Duodenal mucosa (tissue), 2 donors: ENCODE data around the gene ALX1.

ENCODE experiments used
- H3K27ac ChIP-seq: one replicate; pipeline ENCODE4 v1.7.0; 2013; ENCODE audit warnings: low read depth, low read length
- H3K27me3 ChIP-seq, 2 donors: one replicate each; pipeline ENCODE4 v1.7.0; 2013; ENCODE audit warnings: low read length in 2 of 2, control low read depth in 1 of 2; ENCODE audit not compliant: insufficient read depth in 2 of 2, control insufficient read depth in 1 of 2
- H3K36me3 ChIP-seq, 2 donors: one replicate each; pipeline ENCODE4 v1.7.0; 2013; ENCODE audit warnings: low read length in 2 of 2, control low read depth in 1 of 2; ENCODE audit not compliant: insufficient read depth in 2 of 2, control insufficient read depth in 1 of 2
- H3K4me1 ChIP-seq, 2 donors: one replicate each; pipeline ENCODE4 v1.7.0; 2013; ENCODE audit warnings: low read length in 2 of 2, control low read depth in 1 of 2; ENCODE audit not compliant: insufficient read depth in 2 of 2, control insufficient read depth in 1 of 2
- H3K4me3 ChIP-seq, 2 donors: one replicate each; pipeline ENCODE4 v1.7.0; 2013; ENCODE audit warnings: low read length in 2 of 2, low read depth in 1 of 2
- H3K9ac ChIP-seq, 2 donors: one replicate each; pipeline ENCODE4 v1.7.0; 2013; ENCODE audit warnings: low read length in 2 of 2, low read depth in 1 of 2
- H3K9me3 ChIP-seq, 2 donors: one replicate each; pipeline ENCODE4 v1.7.0; 2013; ENCODE audit warnings: low read length in 2 of 2, control low read depth in 1 of 2; ENCODE audit not compliant: control insufficient read depth in 1 of 2

Gene ALX1

GRCh38 chr12:85275374-85275773 is 4.6 kb upstream of the ALX1 start:
- H3K4me1 ChIP-seq, result peaks cover 5 to 7% of the 10 kb centered on the region in 2 donors
- peaks cover 44 to 71% of the 10 kb centered on the region in 2 donors for H3K27me3 ChIP-seq

DNA sequence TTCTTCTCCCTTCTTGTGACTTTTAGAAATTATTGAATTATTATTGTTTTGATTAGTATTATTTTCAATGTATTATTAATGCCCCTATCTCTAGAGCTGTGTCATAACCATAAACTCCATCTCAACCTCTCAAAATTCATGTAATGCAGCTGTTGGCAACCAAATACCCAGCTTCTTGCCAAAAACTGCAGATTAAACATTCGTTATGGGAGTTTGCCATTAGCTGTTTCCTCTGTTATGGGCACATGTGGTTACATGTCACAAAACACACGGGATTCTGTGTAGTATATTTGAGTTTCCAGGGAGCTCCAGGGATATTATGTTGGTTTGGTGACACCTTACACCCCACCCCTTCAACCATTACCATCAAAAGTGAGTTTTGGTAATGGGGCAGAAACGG is 2.8 kb upstream of the ALX1 start:
- Histone ChIP-seq H3K36me3 (no peaks in the 10 kb centered on the region), H3K9ac (no peak overlapping the region), H3K4me3 (no peak overlapping the region), H3K4me1 (peaks cover 5 to 11% of the 10 kb centered on the region in 2 donors), H3K27me3 (peaks cover 56 to 85% of the 10 kb centered on the region in 2 donors), H3K9me3 (no peaks in the 10 kb centered on the region), H3K27ac (no peak overlapping the region)

More at GRCh38 chr12:85275374-85275773, 4.6 kb upstream of the ALX1 start:
- no peaks in the 10 kb centered on the region for H3K36me3 ChIP-seq
- H3K4me3 ChIP-seq, result no peak overlapping the region
- no peaks in the 10 kb centered on the region for H3K9me3 ChIP-seq
- no peak overlapping the region for H3K9ac ChIP-seq
- no peak overlapping the region for H3K27ac ChIP-seq

- Histone ChIP-seq H3K27me3 (peaks cover 55 to 93% of the 10 kb centered on the region in 2 donors), H3K4me1 (peaks cover 5 to 11% of the 10 kb centered on the region in 2 donors), H3K36me3 (no peaks in the 10 kb centered on the region), H3K27ac (no peak overlapping the region), H3K4me3 (no peak overlapping the region), H3K9me3 (no peaks in the 10 kb centered on the region), H3K9ac (no peak overlapping the region)
These were observed 2.0 kb upstream of the ALX1 start for GRCh38 chr12:85277900-85278597.

- no peak overlapping the region for H3K9ac ChIP-seq
- no peak overlapping the region for H3K4me3 ChIP-seq
- no peaks in the 10 kb centered on the region for H3K9me3 ChIP-seq
- H3K27ac ChIP-seq, result no peak overlapping the region
- no peaks in the 10 kb centered on the region for H3K36me3 ChIP-seq
- H3K4me1 ChIP-seq, result peaks cover 5 to 11% of the 10 kb centered on the region in 2 donors
- peaks cover 51 to 91% of the 10 kb centered on the region in 2 donors for H3K27me3 ChIP-seq
These were observed 1.2 kb upstream of the ALX1 start for GRCh38 chr12:85278598-85279448.

DNA sequence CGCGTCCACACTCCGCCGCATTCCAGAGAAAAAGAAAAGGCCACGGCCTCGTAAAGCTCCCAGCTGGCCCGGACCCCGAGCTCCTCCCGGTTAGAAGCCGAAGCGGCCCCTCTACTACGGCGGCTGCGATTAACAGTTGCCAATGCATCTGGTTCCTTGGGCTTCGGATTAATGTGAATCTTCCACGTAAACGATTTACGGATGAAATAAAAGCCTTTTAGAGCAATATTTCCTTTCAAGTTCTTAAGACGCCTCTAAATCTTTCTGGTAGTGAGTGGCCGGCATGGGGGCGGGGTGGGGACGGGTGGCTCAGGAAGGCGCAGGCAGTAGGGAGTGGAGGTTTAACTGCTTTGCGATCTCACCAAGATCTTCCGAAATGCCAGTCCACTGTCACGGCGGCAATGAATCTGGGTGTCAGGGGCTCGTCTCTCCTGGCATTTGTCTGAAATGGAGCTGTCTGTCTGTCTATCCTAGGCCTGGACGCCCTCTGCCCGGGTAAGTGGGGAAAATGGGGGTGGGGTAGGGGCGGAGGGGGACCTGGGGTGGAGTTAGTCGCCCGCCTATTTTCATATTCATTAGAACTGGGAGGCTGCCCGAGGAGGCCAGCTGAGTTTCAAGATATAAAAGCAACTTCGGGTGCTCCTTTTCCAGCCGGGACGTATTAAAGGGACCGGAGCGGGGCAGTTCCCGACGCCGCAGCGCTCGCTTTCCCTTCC is 413 bp upstream of the ALX1 start:
- Histone ChIP-seq H3K27me3 (peaks cover 47 to 83% of the 10 kb centered on the region in 2 donors), H3K27ac (no peak overlapping the region), H3K9ac (no peak overlapping the region), H3K4me3 (peak overlapping the region; percentile 77 to 79), H3K36me3 (no peaks in the 10 kb centered on the region), H3K4me1 (peaks cover 5 to 11% of the 10 kb centered on the region in 2 donors), H3K9me3 (no peaks in the 10 kb centered on the region)

DNA sequence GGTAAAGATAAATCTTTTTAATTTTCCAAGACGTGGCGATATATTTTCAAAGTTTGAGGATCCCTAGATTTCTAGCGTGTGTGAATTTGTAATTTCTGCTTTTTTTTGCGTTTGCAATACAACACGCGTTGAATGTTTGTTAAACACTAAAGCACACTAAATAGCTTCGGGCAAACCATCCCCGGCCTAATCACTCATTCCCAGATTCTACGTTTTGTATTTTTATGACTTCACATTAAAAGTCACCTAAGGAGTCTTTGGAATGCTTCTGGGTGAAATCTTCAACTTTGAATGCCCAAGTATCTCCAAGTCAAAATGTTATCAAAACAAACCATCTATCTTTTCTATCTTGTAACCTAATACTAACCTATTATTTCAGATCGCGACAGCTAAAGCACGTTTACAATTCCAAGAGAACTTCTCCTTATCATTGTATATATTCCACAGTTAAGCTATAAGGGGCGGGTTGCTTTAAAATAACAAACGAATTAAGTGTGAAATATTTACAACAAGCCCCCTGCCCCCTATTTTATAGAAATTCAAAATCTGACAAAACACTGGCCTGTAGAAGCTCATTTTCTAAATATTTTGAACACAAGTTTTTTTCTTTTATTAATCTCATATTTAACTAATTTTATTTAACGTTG is 1.1 kb downstream of the ALX1 start:
- Histone ChIP-seq H3K36me3 (no peaks in the 10 kb centered on the region), H3K4me3 (peak overlapping the region; percentile 77 to 79), H3K27ac (no peak overlapping the region), H3K27me3 (peaks cover 39 to 71% of the 10 kb centered on the region in 2 donors), H3K9ac (no peak overlapping the region), H3K4me1 (peaks cover 5 to 11% of the 10 kb centered on the region in 2 donors), H3K9me3 (no peaks in the 10 kb centered on the region)

DNA sequence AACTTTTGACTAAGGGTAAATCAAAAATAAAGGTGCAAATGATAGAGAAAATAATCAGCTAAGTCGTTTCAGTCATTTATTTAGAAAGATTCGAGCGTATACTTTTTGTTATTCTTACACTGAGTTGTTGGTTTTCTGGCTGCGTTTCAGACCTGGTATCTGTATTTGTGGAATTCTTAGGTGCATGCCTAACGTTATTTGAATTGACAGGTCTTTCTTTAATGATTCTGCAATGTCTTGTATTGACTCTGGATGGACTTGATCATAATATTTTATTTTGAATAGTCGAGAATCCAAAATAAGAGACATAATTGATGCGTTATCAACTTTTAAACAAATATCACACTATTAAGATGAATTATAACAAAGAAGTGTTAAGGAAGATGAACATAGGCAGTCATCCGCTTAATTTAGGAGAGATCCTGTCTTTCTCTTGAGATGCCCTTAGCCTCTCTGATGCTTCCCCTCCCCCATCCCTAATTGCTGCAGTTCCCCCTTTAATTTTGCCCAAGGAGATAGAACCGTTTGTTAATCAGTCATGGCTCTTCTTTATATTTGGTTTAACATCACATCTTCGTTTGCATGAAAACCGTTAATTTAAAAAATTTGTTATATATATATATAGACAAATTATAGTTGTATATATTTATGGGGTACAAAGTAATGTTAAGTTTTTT is 1.8 kb downstream of the ALX1 start:
- H3K27ac ChIP-seq, result no peak overlapping the region
- peaks cover 5 to 11% of the 10 kb centered on the region in 2 donors for H3K4me1 ChIP-seq
- H3K4me3 ChIP-seq, result no peak overlapping the region
- H3K27me3 ChIP-seq, result peaks cover 39 to 66% of the 10 kb centered on the region in 2 donors
- no peaks in the 10 kb centered on the region for H3K9me3 ChIP-seq
- H3K9ac ChIP-seq, result no peak overlapping the region
- no peaks in the 10 kb centered on the region for H3K36me3 ChIP-seq

DNA sequence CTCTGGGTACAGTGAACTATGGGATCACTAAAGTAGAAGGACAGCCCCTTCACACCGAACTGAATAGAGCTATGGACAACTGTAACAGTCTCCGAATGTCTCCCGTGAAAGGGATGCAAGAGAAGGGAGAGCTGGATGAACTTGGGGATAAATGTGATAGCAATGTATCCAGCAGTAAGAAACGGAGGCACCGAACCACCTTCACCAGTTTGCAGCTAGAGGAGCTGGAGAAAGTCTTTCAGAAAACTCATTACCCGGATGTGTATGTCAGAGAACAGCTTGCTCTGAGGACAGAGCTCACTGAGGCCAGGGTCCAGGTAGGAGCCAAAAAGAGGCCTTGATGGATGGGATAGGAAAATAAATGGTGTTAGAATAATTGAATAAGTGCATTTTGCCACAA is 3.5 kb downstream of the ALX1 start:
- peaks cover 29 to 48% of the 10 kb centered on the region in 2 donors for H3K27me3 ChIP-seq

GRCh38 chr12:85296362-85296761 is 16.3 kb downstream of the ALX1 start:
- Histone ChIP-seq H3K27me3 (no peaks in the 10 kb centered on the region), H3K9ac (no peak overlapping the region), H3K4me1 (no peaks in the 10 kb centered on the region)

More for the DNA sequence above, 3.5 kb downstream of the ALX1 start:
- Histone ChIP-seq H3K9ac (no peak overlapping the region), H3K9me3 (no peaks in the 10 kb centered on the region), H3K27ac (no peak overlapping the region), H3K4me1 (peaks cover 5 to 11% of the 10 kb centered on the region in 2 donors), H3K36me3 (no peaks in the 10 kb centered on the region), H3K4me3 (no peak overlapping the region)

More at GRCh38 chr12:85296362-85296761, 16.3 kb downstream of the ALX1 start:
- H3K9me3 ChIP-seq, result no peaks in the 10 kb centered on the region
- no peak overlapping the region for H3K27ac ChIP-seq
- no peaks in the 10 kb centered on the region for H3K36me3 ChIP-seq
- no peak overlapping the region for H3K4me3 ChIP-seq
